ENCODE results near the gene MFAP2.

The MFAP2 gene

GRCh38 chr1:16975838-16976237, 4.6 kb downstream of the MFAP2 start:
- H3K27ac ChIP-seq = peak overlapping the region; percentile 42
- CTCF ChIA-PET = interaction anchor here (0.7 to 1.1 kb wide), 3 partner anchors 12 to 193 kb away, joined by 3 to 4 read pairs (median 4); no protein-coding TSS in a partner anchor
- POLR2A ChIA-PET (ENCODE audit: low non-redundant PET) = no interaction called here
- no peak for DNase-seq (ENCODE audit: low spot score)
- TF ChIP-seq CTCF (conservative IDR thresholded peaks at IDR 0.05; ENCODE audit: low read depth) = no peak

- ChIA-PET POLR2A (ENCODE audit: low non-redundant PET) (no interaction called here), CTCF (interaction anchor here (0.7 to 0.9 kb wide), 2 partner anchors 13 to 193 kb away, joined by 3 to 4 read pairs; no protein-coding TSS in a partner anchor)
- no peak for TF ChIP-seq CTCF (conservative IDR thresholded peaks at IDR 0.05; ENCODE audit: low read depth)
- DNase-seq (ENCODE audit: low spot score) = no peak
- H3K27ac ChIP-seq = peak overlapping the region; percentile 42
Measured at GRCh38 chr1:16975211-16975610, 5.2 kb downstream of the MFAP2 start.

- ChIA-PET CTCF (no interaction called here), POLR2A (ENCODE audit: low non-redundant PET) (no interaction called here)
- no peak for DNase-seq (ENCODE audit: low spot score)
Measured at GRCh38 chr1:16973215-16973614, 7.2 kb downstream of the MFAP2 start.

GRCh38 chr1:16972189-16972895, 8.1 kb downstream of the MFAP2 start:
- DNase-seq (ENCODE audit: low spot score) = no peak
- peak overlapping the region; percentile 53 for H3K27ac ChIP-seq
- ChIA-PET POLR2A (ENCODE audit: low non-redundant PET) (no interaction called here), CTCF (interaction anchor here (0.7 to 0.9 kb wide), 2 partner anchors 10 to 12 kb away, joined by 5 to 8 read pairs; no protein-coding TSS in a partner anchor)
- TF ChIP-seq CTCF (conservative IDR thresholded peaks at IDR 0.05; ENCODE audit: low read depth) = no peak

More at GRCh38 chr1:16973215-16973614, 7.2 kb downstream of the MFAP2 start:
- H3K27ac ChIP-seq = peak overlapping the region; percentile 53
- TF ChIP-seq CTCF (conservative IDR thresholded peaks at IDR 0.05; ENCODE audit: low read depth) = no peak

GRCh38 chr1:16971341-16972188, 8.9 kb downstream of the MFAP2 start:
- no peak for TF ChIP-seq CTCF (conservative IDR thresholded peaks at IDR 0.05; ENCODE audit: low read depth)
- peak overlapping the region; percentile 53 for H3K27ac ChIP-seq
- CTCF ChIA-PET = interaction anchor here (0.7 to 0.9 kb wide), 2 partner anchors 10 to 11 kb away, joined by 5 to 8 read pairs; no protein-coding TSS in a partner anchor
- no peak for DNase-seq (ENCODE audit: low spot score)
- POLR2A ChIA-PET (ENCODE audit: low non-redundant PET) = no interaction called here

- POLR2A ChIA-PET (ENCODE audit: low non-redundant PET) = no interaction called here
- DNase-seq (ENCODE audit: low spot score) = no peak
- H3K27ac ChIP-seq = no peak overlapping the region
- CTCF ChIA-PET = interaction anchor here (0.6 kb wide), 2 partner anchors 35 to 81 kb away, joined by 3 to 4 read pairs; no protein-coding TSS in a partner anchor
- no peak for TF ChIP-seq CTCF (conservative IDR thresholded peaks at IDR 0.05; ENCODE audit: low read depth)
Measured at GRCh38 chr1:16970132-16970910, 10.1 kb downstream of the MFAP2 start.
